GM23338 (cell line): ENCODE data around the gene HS1BP3. TPM values are rescaled to one million over a fixed set of nuclear protein-coding genes. Genes with fewer than 3 reads are reported as not detected.

ENCODE experiments used
- ATAC-seq: fragments of 200-7000 bp; cut with Tn5 transposase; 3 replicates; pipeline ENCODE4 v1.9.1; 2020
- DNase-seq: peaks from one replicate; pipeline ENCODE4 v3.0.0-alpha.2; 2015; ENCODE audit warnings: low spot score
- H2AFZ ChIP-seq: fragments of 200-600 bp; sonication (generic); 2 replicates; pipeline ENCODE4 v1.8.0; 2016; ENCODE audit warnings: antibody characterized with exemption, mild to moderate bottlenecking, moderate library complexity
- H3F3A ChIP-seq: fragments of 200-600 bp; sonication (generic); replicated peaks from 2 replicates; pipeline ENCODE4 v1.8.0; 2017; ENCODE audit warnings: antibody characterized with exemption, mixed run types, low read depth
- H3K27ac ChIP-seq: fragments of 200-600 bp; sonication (generic); 2 replicates; pipeline ENCODE4 v1.6.1; 2016; ENCODE audit warnings: low read depth
- H3K27me3 ChIP-seq: fragments of 200-600 bp; sonication (generic); 2 replicates; pipeline ENCODE4 v1.8.0; 2016; ENCODE audit warnings: mild to moderate bottlenecking, mixed run types, moderate library complexity; ENCODE audit not compliant: insufficient read depth
- H3K36me3 ChIP-seq: fragments of 200-600 bp; sonication (generic); 2 replicates; pipeline ENCODE4 v1.8.0; 2016; ENCODE audit warnings: mild to moderate bottlenecking; ENCODE audit not compliant: insufficient read depth
- H3K4me1 ChIP-seq: fragments of 200-600 bp; sonication (generic); 2 replicates; pipeline ENCODE4 v1.8.0; 2016; ENCODE audit warnings: mild to moderate bottlenecking, moderate library complexity; ENCODE audit not compliant: insufficient read depth
- H3K4me2 ChIP-seq: fragments of 200-600 bp; sonication (generic); 2 replicates; pipeline ENCODE4 v1.7.1; 2017; ENCODE audit warnings: mixed run types
- H3K4me3 ChIP-seq: fragments of 200-600 bp; sonication (generic); 2 replicates; pipeline ENCODE4 v1.6.1; 2016; ENCODE audit warnings: mixed run types
- H3K79me2 ChIP-seq: fragments of 200-600 bp; sonication (generic); replicated peaks from 2 replicates; pipeline ENCODE4 v1.8.0; 2017; ENCODE audit warnings: mild to moderate bottlenecking; ENCODE audit not compliant: insufficient read depth
- H3K9me2 ChIP-seq: fragments of 200-600 bp; sonication (generic); 2 replicates; pipeline ENCODE4 v1.8.0; 2017; ENCODE audit not compliant: insufficient read depth
- H4K20me1 ChIP-seq: fragments of 200-600 bp; sonication (generic); replicated peaks from 2 replicates; pipeline ENCODE4 v1.8.0; 2017; ENCODE audit warnings: mild to moderate bottlenecking; ENCODE audit not compliant: insufficient read depth
- H3K27ac Mint-ChIP-seq: 2 replicates; pipeline ENCODE4 v1.8.0; 2020; ENCODE audit warnings: inconsistent platforms, mild to moderate bottlenecking, moderate library complexity, mixed read lengths
- H3K27me3 Mint-ChIP-seq: 3 replicates; pipeline ENCODE4 v1.8.0; 2022; ENCODE audit warnings: low read depth, mild to moderate bottlenecking, moderate library complexity, mixed read lengths, inconsistent platforms; ENCODE audit not compliant: insufficient read depth, poor library complexity
- H3K36me3 Mint-ChIP-seq: 3 replicates; pipeline ENCODE4 v1.8.0; 2021; ENCODE audit warnings: low read depth, mild to moderate bottlenecking, inconsistent platforms, moderate library complexity, mixed read lengths
- H3K4me1 Mint-ChIP-seq: 3 replicates; pipeline ENCODE4 v1.8.0; 2020; ENCODE audit warnings: mild to moderate bottlenecking, inconsistent platforms, mixed read lengths
- H3K4me3 Mint-ChIP-seq: 3 replicates; pipeline ENCODE4 v1.8.0; 2021; ENCODE audit warnings: moderate library complexity, mild to moderate bottlenecking, inconsistent platforms, mixed read lengths
- H3K9me3 Mint-ChIP-seq: 3 replicates; pipeline ENCODE4 v1.8.0; 2020; ENCODE audit warnings: moderate library complexity, mild to moderate bottlenecking, inconsistent platforms, mixed read lengths
- CREB1 ChIP-seq: fragments of 250-450 bp; sonication (Bioruptor Pico); IDR thresholded peaks from 2 replicates; pipeline ENCODE4 v1.5.0; 2020; ENCODE audit warnings: low read depth, mild to moderate bottlenecking, moderate library complexity
- CTCF ChIP-seq, 2 experiments: fragments of 200-600 bp in 1 of 2; sonication (generic) in 1 of 2; conservative IDR thresholded peaks; 2 replicates each; pipeline versions ENCODE4 v1.5.1 to v1.6.1; 2016 to 2017; ENCODE audit warnings: antibody characterized with exemption in 2 of 2, low read depth in 2 of 2, mild to moderate bottlenecking in 2 of 2, moderate library complexity in 1 of 2
- EZH2 ChIP-seq: fragments of 200-600 bp; sonication (generic); IDR thresholded peaks from one replicate; pipeline ENCODE4 v1.8.0; 2017; ENCODE audit warnings: antibody characterized with exemption, mild to moderate bottlenecking, low read depth; ENCODE audit not compliant: unreplicated experiment
- EZH2phosphoT487 ChIP-seq: fragments of 200-600 bp; sonication (generic); IDR thresholded peaks from one replicate; pipeline ENCODE4 v1.8.1; 2018; ENCODE audit warnings: antibody characterized with exemption; ENCODE audit not compliant: unreplicated experiment
- JUNB ChIP-seq: IDR thresholded peaks from one replicate; pipeline ENCODE4 v1.6.1; 2016; ENCODE audit warnings: antibody characterized with exemption; ENCODE audit not compliant: unreplicated experiment
- NANOG ChIP-seq: IDR thresholded peaks from 2 replicates; pipeline ENCODE4 v1.6.1; 2016; ENCODE audit warnings: antibody characterized with exemption, borderline replicate concordance
- POLR2AphosphoS5 ChIP-seq: IDR thresholded peaks from 2 replicates; pipeline ENCODE4 v1.6.1; 2016; ENCODE audit warnings: antibody characterized with exemption, low read depth
- STAT1 ChIP-seq: IDR thresholded peaks from one replicate; pipeline ENCODE4 v1.6.1; 2016; ENCODE audit warnings: antibody characterized with exemption; ENCODE audit not compliant: unreplicated experiment
- ZNF114 ChIP-seq: fragments of 250-450 bp; sonication (Bioruptor Pico); IDR thresholded peaks from 2 replicates; pipeline ENCODE4 v1.5.0; 2020; ENCODE audit warnings: mild to moderate bottlenecking, moderate library complexity
- ZNF331 ChIP-seq: fragments of 250-450 bp; sonication (Bioruptor Pico); IDR thresholded peaks from 2 replicates; pipeline ENCODE4 v1.5.0; 2020; ENCODE audit warnings: low read depth, mild to moderate bottlenecking, moderate library complexity
- polyA plus RNA-seq: library from polyadenylated mRNA; unstranded; fragments of >200 nt; fragmentation: Nextera tagmentation; extraction: Ambion mirVana; gene quantifications from 2 replicates; pipeline ENCODE4 v1.2.1, GENCODE V29; 2016
- total RNA-seq: library from RNA; depleted of rRNA; stranded (reverse); fragments of >200 nt; shearing (Covaris generic); gene quantifications from 2 replicates; pipeline ENCODE4 v1.2.3, GENCODE V29; 2014
- TF ChIP-seq, protein P1 (sequence below): IDR thresholded peaks from one replicate; pipeline ENCODE4 v1.6.1; 2018; ENCODE audit warnings: antibody characterized with exemption; ENCODE audit not compliant: unreplicated experiment
- TF ChIP-seq, protein P2 (sequence below): IDR thresholded peaks from 2 replicates; pipeline ENCODE4 v1.6.1; 2016; ENCODE audit warnings: antibody characterized with exemption

Gene HS1BP3
- total and polyA plus RNA-seq, 2 experiments from 2014 or later = 7.2 to 15.0 TPM

- TF ChIP-seq, protein P1, sequence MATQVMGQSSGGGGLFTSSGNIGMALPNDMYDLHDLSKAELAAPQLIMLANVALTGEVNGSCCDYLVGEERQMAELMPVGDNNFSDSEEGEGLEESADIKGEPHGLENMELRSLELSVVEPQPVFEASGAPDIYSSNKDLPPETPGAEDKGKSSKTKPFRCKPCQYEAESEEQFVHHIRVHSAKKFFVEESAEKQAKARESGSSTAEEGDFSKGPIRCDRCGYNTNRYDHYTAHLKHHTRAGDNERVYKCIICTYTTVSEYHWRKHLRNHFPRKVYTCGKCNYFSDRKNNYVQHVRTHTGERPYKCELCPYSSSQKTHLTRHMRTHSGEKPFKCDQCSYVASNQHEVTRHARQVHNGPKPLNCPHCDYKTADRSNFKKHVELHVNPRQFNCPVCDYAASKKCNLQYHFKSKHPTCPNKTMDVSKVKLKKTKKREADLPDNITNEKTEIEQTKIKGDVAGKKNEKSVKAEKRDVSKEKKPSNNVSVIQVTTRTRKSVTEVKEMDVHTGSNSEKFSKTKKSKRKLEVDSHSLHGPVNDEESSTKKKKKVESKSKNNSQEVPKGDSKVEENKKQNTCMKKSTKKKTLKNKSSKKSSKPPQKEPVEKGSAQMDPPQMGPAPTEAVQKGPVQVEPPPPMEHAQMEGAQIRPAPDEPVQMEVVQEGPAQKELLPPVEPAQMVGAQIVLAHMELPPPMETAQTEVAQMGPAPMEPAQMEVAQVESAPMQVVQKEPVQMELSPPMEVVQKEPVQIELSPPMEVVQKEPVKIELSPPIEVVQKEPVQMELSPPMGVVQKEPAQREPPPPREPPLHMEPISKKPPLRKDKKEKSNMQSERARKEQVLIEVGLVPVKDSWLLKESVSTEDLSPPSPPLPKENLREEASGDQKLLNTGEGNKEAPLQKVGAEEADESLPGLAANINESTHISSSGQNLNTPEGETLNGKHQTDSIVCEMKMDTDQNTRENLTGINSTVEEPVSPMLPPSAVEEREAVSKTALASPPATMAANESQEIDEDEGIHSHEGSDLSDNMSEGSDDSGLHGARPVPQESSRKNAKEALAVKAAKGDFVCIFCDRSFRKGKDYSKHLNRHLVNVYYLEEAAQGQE = no peak
- TF ChIP-seq EZH2 (no peak), STAT1 (no peak), NANOG (no peak)
- TF ChIP-seq, protein P2, sequence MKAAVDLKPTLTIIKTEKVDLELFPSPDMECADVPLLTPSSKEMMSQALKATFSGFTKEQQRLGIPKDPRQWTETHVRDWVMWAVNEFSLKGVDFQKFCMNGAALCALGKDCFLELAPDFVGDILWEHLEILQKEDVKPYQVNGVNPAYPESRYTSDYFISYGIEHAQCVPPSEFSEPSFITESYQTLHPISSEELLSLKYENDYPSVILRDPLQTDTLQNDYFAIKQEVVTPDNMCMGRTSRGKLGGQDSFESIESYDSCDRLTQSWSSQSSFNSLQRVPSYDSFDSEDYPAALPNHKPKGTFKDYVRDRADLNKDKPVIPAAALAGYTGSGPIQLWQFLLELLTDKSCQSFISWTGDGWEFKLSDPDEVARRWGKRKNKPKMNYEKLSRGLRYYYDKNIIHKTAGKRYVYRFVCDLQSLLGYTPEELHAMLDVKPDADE = no peak
Observed at GRCh38 chr2:20643826-20644225, 7.1 kb downstream of the HS1BP3 start (continued).

- Histone ChIP-seq H3K4me2 (no peak overlapping the region), H2AFZ (no peak overlapping the region), H4K20me1 (no peaks in the 10 kb centered on the region), H3K4me1 (no peaks in the 10 kb centered on the region; the same call in 1 of the 2 replicates), H3F3A (no peaks in the 10 kb centered on the region), H3K27me3 (no peaks in the 10 kb centered on the region), H3K9me2 (no peaks in the 10 kb centered on the region), H3K4me3 (no peak overlapping the region), H3K36me3 (no peaks in the 10 kb centered on the region), H3K27ac (no peak overlapping the region), H3K79me2 (no peaks in the 10 kb centered on the region)
- Mint-ChIP-seq H3K4me1 (peaks cover 3% of the 10 kb centered on the region), H3K4me3 (no peak overlapping the region), H3K27me3 (peaks cover 11% of the 10 kb centered on the region), H3K27ac (no peak overlapping the region), H3K36me3 (no peaks in the 10 kb centered on the region; the same call in 1 of the 3 replicates), H3K9me3 (no peaks in the 10 kb centered on the region)
- TF ChIP-seq JUNB = no peak
- TF ChIP-seq POLR2AphosphoS5 = no peak
- TF ChIP-seq, protein P1 = no peak
- TF ChIP-seq STAT1 = no peak
- no peak for TF ChIP-seq CTCF (conservative IDR thresholded peaks at IDR 0.05; ENCODE audit: low read depth in 2 of 2)
- TF ChIP-seq EZH2phosphoT487 = no peak
- no peak for TF ChIP-seq CREB1 (CRISPR knock-in tag)
- TF ChIP-seq ZNF114 (CRISPR knock-in tag) = no peak
- TF ChIP-seq, protein P2 = no peak
- no peak for TF ChIP-seq ZNF331 (CRISPR knock-in tag)
- ATAC-seq (no peak), DNase-seq (no peak)
Observed at GRCh38 chr2:20643060-20643459, 7.8 kb downstream of the HS1BP3 start.
